Medulla oblongata (tissue), 1 donor: ENCODE measurements around the gene STK32B.
"Not testable (repeated sequence)": the region's sequence is repeated elsewhere in the genome, so short reads cannot be mapped to it uniquely, and the experiment has no call there.

Source experiments
- DNase-seq: peaks from one replicate; pipeline ENCODE4 v3.0.0-alpha.2; 2015; ENCODE audit errors: extremely low spot score

Gene STK32B

GRCh38 chr4:5260121-5260520 lies 208.8 kb downstream of the STK32B start:
- no peak for DNase-seq

GRCh38 chr4:5261866-5262265 lies 210.6 kb downstream of the STK32B start:
- no peak for DNase-seq

GRCh38 chr4:5266991-5267390 lies 215.7 kb downstream of the STK32B start:
- DNase-seq = no peak

- DNase-seq = no peak
Observed at GRCh38 chr4:5267408-5267807, 216.1 kb downstream of the STK32B start.

GRCh38 chr4:5276475-5277075 lies 225.3 kb downstream of the STK32B start:
- DNase-seq = no peak

- no peak for DNase-seq
Observed at GRCh38 chr4:5277079-5277478, 225.8 kb downstream of the STK32B start.

- no peak for DNase-seq
Observed at GRCh38 chr4:5278213-5278612, 226.9 kb downstream of the STK32B start.

GRCh38 chr4:5280069-5280468 lies 228.8 kb downstream of the STK32B start:
- not testable (repeated sequence) for DNase-seq

GRCh38 chr4:5280828-5281227 lies 229.5 kb downstream of the STK32B start:
- DNase-seq = no peak

- DNase-seq = no peak
Observed at GRCh38 chr4:5283837-5284236, 232.6 kb downstream of the STK32B start.

GRCh38 chr4:5284517-5284916 lies 233.2 kb downstream of the STK32B start:
- DNase-seq = no peak

GRCh38 chr4:5292101-5292500 lies 240.8 kb downstream of the STK32B start:
- no peak for DNase-seq

- DNase-seq = not testable (repeated sequence)
Observed at GRCh38 chr4:5298000-5298787, 246.9 kb downstream of the STK32B start.

GRCh38 chr4:5300283-5300682 lies 249.0 kb downstream of the STK32B start:
- DNase-seq = no peak

- no peak for DNase-seq
Observed at GRCh38 chr4:5307928-5308327, 256.6 kb downstream of the STK32B start.

- no peak for DNase-seq
Observed at GRCh38 chr4:5322321-5322720, 271.0 kb downstream of the STK32B start.

GRCh38 chr4:5330339-5330989 lies 279.2 kb downstream of the STK32B start:
- no peak for DNase-seq

GRCh38 chr4:5337731-5338130 lies 286.5 kb downstream of the STK32B start:
- no peak for DNase-seq

GRCh38 chr4:5338531-5338930 lies 287.3 kb downstream of the STK32B start:
- DNase-seq = no peak

- DNase-seq = no peak
Observed at GRCh38 chr4:5340991-5341451, 289.7 kb downstream of the STK32B start.

- no peak for DNase-seq
Observed at GRCh38 chr4:5341526-5341925, 290.2 kb downstream of the STK32B start.

GRCh38 chr4:5355846-5356245 lies 304.6 kb downstream of the STK32B start:
- no peak for DNase-seq

GRCh38 chr4:5357870-5358269 lies 306.6 kb downstream of the STK32B start:
- no peak for DNase-seq
